ENCODE results near the gene TEX10.

The TEX10 gene

GRCh38 chr9:100285080-100285479 lies 67.7 kb downstream of the TEX10 start:
- no peak for DNase-seq

GRCh38 chr9:100284247-100284646 lies 68.5 kb downstream of the TEX10 start:
- DNase-seq: no peak

- no peak for DNase-seq
Observed at GRCh38 chr9:100282388-100282719, 70.4 kb downstream of the TEX10 start.

GRCh38 chr9:100281676-100282387 lies 70.9 kb downstream of the TEX10 start:
- no peak for DNase-seq

GRCh38 chr9:100281066-100281465 lies 71.7 kb downstream of the TEX10 start:
- no peak for DNase-seq

GRCh38 chr9:100277166-100277979 lies 75.4 kb downstream of the TEX10 start:
- DNase-seq: no peak

- no peak for DNase-seq
Observed at GRCh38 chr9:100269656-100270055, 83.1 kb downstream of the TEX10 start.

- no peak for DNase-seq
Observed at GRCh38 chr9:100268271-100268670, 84.5 kb downstream of the TEX10 start.

- no peak for DNase-seq
Observed at GRCh38 chr9:100267211-100267610, 85.5 kb downstream of the TEX10 start.
